AG08396 (cell line): Measurements from ENCODE around the gene CDCA8.
"Not testable (repeated sequence)": the region's sequence is repeated elsewhere in the genome, so short reads cannot be mapped to it uniquely, and the experiment has no call there.

Experiments
- DNase-seq: peaks from one replicate; pipeline ENCODE4 v3.0.0; 2012; ENCODE audit warnings: low spot score, mixed read lengths

The CDCA8 gene

GRCh38 chr1:37718181-37718900 lies 26.0 kb downstream of the CDCA8 start:
- DNase-seq = no peak

GRCh38 chr1:37718901-37719571 lies 26.7 kb downstream of the CDCA8 start:
- no peak for DNase-seq

GRCh38 chr1:37719572-37720195 lies 27.4 kb downstream of the CDCA8 start:
- no peak for DNase-seq

GRCh38 chr1:37720231-37721130 lies 28.2 kb downstream of the CDCA8 start:
- DNase-seq = no peak

- no peak for DNase-seq
These were observed 29.2 kb downstream of the CDCA8 start for GRCh38 chr1:37721565-37721964.

GRCh38 chr1:37722181-37723071 lies 30.1 kb downstream of the CDCA8 start:
- no peak for DNase-seq

- no peak for DNase-seq
These were observed 30.7 kb downstream of the CDCA8 start for GRCh38 chr1:37723072-37723389.

GRCh38 chr1:37723390-37724078 lies 31.2 kb downstream of the CDCA8 start:
- no peak for DNase-seq

- DNase-seq = no peak
These were observed 32.3 kb downstream of the CDCA8 start for GRCh38 chr1:37724575-37724974.

- no peak for DNase-seq
These were observed 33.7 kb downstream of the CDCA8 start for GRCh38 chr1:37725851-37726613.

- DNase-seq = no peak
These were observed 34.7 kb downstream of the CDCA8 start for GRCh38 chr1:37726751-37727585.

- no peak for DNase-seq
These were observed 36.1 kb downstream of the CDCA8 start for GRCh38 chr1:37728416-37728815.

- DNase-seq = no peak
These were observed 38.1 kb downstream of the CDCA8 start for GRCh38 chr1:37730376-37730775.

GRCh38 chr1:37731312-37732019 lies 39.1 kb downstream of the CDCA8 start:
- no peak for DNase-seq

- no peak for DNase-seq
These were observed 39.9 kb downstream of the CDCA8 start for GRCh38 chr1:37732111-37732780.

GRCh38 chr1:37734629-37735591 lies 42.6 kb downstream of the CDCA8 start:
- DNase-seq = no peak

- DNase-seq = not testable (repeated sequence)
These were observed 45.7 kb downstream of the CDCA8 start for GRCh38 chr1:37737975-37738374.
